Keratinocyte (primary cell): ENCODE measurements around the gene COL1A2.

ENCODE experiments used
- CTCF ChIP-seq, 3 experiments: IDR thresholded peaks in 1 of 3; conservative IDR thresholded peaks in 1 of 3; optimal IDR thresholded peaks in 1 of 3; 2 replicates in 2 of 3; 3 replicates in 1 of 3; pipeline versions ENCODE3 to v1.5.1; 2011; ENCODE audit warnings: low read length in 3 of 3, mild to moderate bottlenecking in 3 of 3, moderate library complexity in 2 of 3, control low read depth in 1 of 3, inconsistent platforms in 1 of 3; ENCODE audit not compliant: insufficient read depth in 2 of 3; ENCODE audit errors: extremely low read depth in 1 of 3
- EZH2 ChIP-seq: IDR thresholded peaks from one replicate; pipeline ENCODE4 v1.6.1; 2012; ENCODE audit warnings: inconsistent platforms, mild to moderate bottlenecking, low read length, moderate library complexity

GRCh38 chr7:94348142-94348541 lies 46.6 kb upstream of the COL1A2 start:
- no peak for TF ChIP-seq CTCF (optimal IDR thresholded peaks at IDR 0.05 in 1 of 3, IDR thresholded peaks at IDR 0.05 in 1 of 3, conservative IDR thresholded peaks at IDR 0.05 in 1 of 3; ENCODE audit: extremely low read depth in 1 of 3, insufficient read depth in 2 of 3, low read length in 3 of 3)
- TF ChIP-seq EZH2 = no peak
